ENCODE data around the gene CHN2.

GRCh38 chr7:29377718-29378117 is 183.1 kb downstream of the CHN2 start:
- no peak for TF ChIP-seq CTCF (IDR thresholded peaks at IDR 0.05)
- no peak for TF ChIP-seq POLR2A (IDR thresholded peaks at IDR 0.05)
- no peak for TF ChIP-seq EP300 (IDR thresholded peaks at IDR 0.05)
